Neuronal stem cell (in vitro differentiated cells): ENCODE results near the gene PLA2G2D.

Experiments
- DNase-seq: peaks from one replicate; pipeline ENCODE4 v3.0.0-alpha.2; 2013; ENCODE audit warnings: low spot score
- H2AFZ ChIP-seq: one replicate; pipeline ENCODE4 v1.6.1; 2013; ENCODE audit warnings: mild to moderate bottlenecking, low read length, inconsistent platforms
- H2AK5ac ChIP-seq: 2 replicates; pipeline ENCODE4 v1.6.1; 2013; ENCODE audit warnings: low read depth, mild to moderate bottlenecking, inconsistent platforms, low read length, moderate library complexity, mixed read lengths
- H2BK120ac ChIP-seq: 2 replicates; pipeline ENCODE4 v1.6.1; 2013; ENCODE audit warnings: low read depth, mild to moderate bottlenecking, inconsistent platforms, low read length, moderate library complexity, mixed read lengths
- H2BK12ac ChIP-seq: one replicate; pipeline ENCODE4 v1.6.1; 2013; ENCODE audit warnings: low read length, inconsistent platforms
- H2BK15ac ChIP-seq: 2 replicates; pipeline ENCODE4 v1.6.1; 2013; ENCODE audit warnings: mild to moderate bottlenecking, low read length, inconsistent platforms, mixed read lengths
- H2BK5ac ChIP-seq: one replicate; pipeline ENCODE4 v1.6.1; 2013; ENCODE audit warnings: inconsistent platforms, mild to moderate bottlenecking, low read length, moderate library complexity
- H3K14ac ChIP-seq: one replicate; pipeline ENCODE4 v1.6.1; 2013; ENCODE audit warnings: low read length, inconsistent platforms
- H3K18ac ChIP-seq: 2 replicates; pipeline ENCODE4 v1.6.1; 2013; ENCODE audit warnings: low read length, inconsistent platforms
- H3K23ac ChIP-seq: 2 replicates; pipeline ENCODE4 v1.6.1; 2013; ENCODE audit warnings: low read depth, mild to moderate bottlenecking, mixed read lengths, low read length, inconsistent platforms; ENCODE audit not compliant: poor library complexity
- H3K27ac ChIP-seq: replicated peaks from 3 replicates; pipeline ENCODE4 v1.5.1; 2013; ENCODE audit warnings: low read length, inconsistent platforms
- H3K27me3 ChIP-seq, 3 experiments: 2 replicates each; pipeline ENCODE4 v1.6.1; 2013; ENCODE audit warnings: low read length in 3 of 3, mild to moderate bottlenecking in 2 of 3, inconsistent platforms in 1 of 3, low read depth in 1 of 3, mixed read lengths in 1 of 3, moderate library complexity in 1 of 3; ENCODE audit not compliant: control insufficient read depth in 3 of 3, insufficient read depth in 3 of 3
- H3K36me3 ChIP-seq, 2 donors: replicated peaks in 1 of 2; 2 replicates each; pipeline ENCODE4 v1.6.1; 2013; ENCODE audit warnings: low read length in 2 of 2; ENCODE audit not compliant: control insufficient read depth in 2 of 2, insufficient read depth in 2 of 2
- H3K4ac ChIP-seq: 2 replicates; pipeline ENCODE4 v1.6.1; 2013; ENCODE audit warnings: inconsistent platforms, mild to moderate bottlenecking, low read length, moderate library complexity
- H3K4me1 ChIP-seq, 2 donors: 1 replicate in 1 of 2; 2 replicates in 1 of 2; pipeline ENCODE4 v1.6.1; 2013; ENCODE audit warnings: low read length in 2 of 2, low read depth in 1 of 2; ENCODE audit not compliant: control insufficient read depth in 2 of 2, insufficient read depth in 1 of 2
- H3K4me2 ChIP-seq: one replicate; pipeline ENCODE4 v1.6.1; 2013; ENCODE audit warnings: mild to moderate bottlenecking, low read length, inconsistent platforms; ENCODE audit not compliant: insufficient read depth, poor library complexity, severe bottlenecking
- H3K4me3 ChIP-seq, 2 donors: 2 replicates each; pipeline ENCODE4 v1.5.1; 2013; ENCODE audit warnings: low read length in 2 of 2, mild to moderate bottlenecking in 2 of 2, inconsistent platforms in 1 of 2, moderate library complexity in 1 of 2
- H3K79me1 ChIP-seq: one replicate; pipeline ENCODE4 v1.6.1; 2013; ENCODE audit warnings: low read depth, mild to moderate bottlenecking, inconsistent platforms, low read length, moderate library complexity
- H3K9ac ChIP-seq: one replicate; pipeline ENCODE4 v1.6.1; 2013; ENCODE audit warnings: mild to moderate bottlenecking, low read depth, low read length, inconsistent platforms; ENCODE audit not compliant: poor library complexity
- H3K9me3 ChIP-seq, 2 donors: replicated peaks in 1 of 2; 2 replicates each; pipeline versions ENCODE3 to v1.6.1; 2013; ENCODE audit warnings: low read length in 2 of 2, mild to moderate bottlenecking in 2 of 2, inconsistent platforms in 1 of 2, low read depth in 1 of 2, mixed read lengths in 1 of 2, moderate library complexity in 1 of 2; ENCODE audit not compliant: control insufficient read depth in 2 of 2, insufficient read depth in 1 of 2
- H4K8ac ChIP-seq: one replicate; pipeline ENCODE4 v1.6.1; 2013; ENCODE audit warnings: low read depth, mild to moderate bottlenecking, inconsistent platforms, low read length, moderate library complexity
- H4K91ac ChIP-seq: one replicate; pipeline ENCODE4 v1.6.1; 2013; ENCODE audit warnings: low read length, low read depth, mild to moderate bottlenecking, inconsistent platforms; ENCODE audit not compliant: poor library complexity
- WGBS, 2 donors: extraction: QIAGEN DNeasy Blood & Tissue Kit; methylation state at CpG; one replicate each; pipeline ENCODE4 v1.1.7; 2013; ENCODE audit warnings: missing lambda C conversion rate in 2 of 2, mixed read lengths in 1 of 2; ENCODE audit not compliant: insufficient read length in 2 of 2, insufficient replicate concordance in 1 of 2; ENCODE audit errors: extremely low coverage in 2 of 2; 5-methylcytosine and 5-hydroxymethylcytosine counted together

Gene PLA2G2D

GRCh38 chr1:20109223-20109856 is 10.0 kb downstream of the PLA2G2D start:
- no peaks in the 10 kb centered on the region for H3K27me3 ChIP-seq
- H2AK5ac ChIP-seq, result no peak overlapping the region
- H3K4me2 ChIP-seq, result no peak overlapping the region
- H3K18ac ChIP-seq, result peak overlapping the region; percentile 92
- H3K36me3 ChIP-seq, result no peaks in the 10 kb centered on the region
- H2BK12ac ChIP-seq, result no peak overlapping the region
- no peak overlapping the region for H2AFZ ChIP-seq
- no peaks in the 10 kb centered on the region for H3K9me3 ChIP-seq
- no peak overlapping the region for H2BK120ac ChIP-seq
- H3K79me1 ChIP-seq, result no peaks in the 10 kb centered on the region
- no peak overlapping the region for H3K14ac ChIP-seq
- no peak overlapping the region for H2BK5ac ChIP-seq
- H3K4me1 ChIP-seq, result peaks cover 0 to 21% of the 10 kb centered on the region in 2 donors
- H4K91ac ChIP-seq, result no peak overlapping the region
- H3K27ac ChIP-seq, result no peak overlapping the region
- no peak overlapping the region for H4K8ac ChIP-seq
- H3K4me3 ChIP-seq, result no peak overlapping the region
- H2BK15ac ChIP-seq, result no peak overlapping the region
- no CpG with 5 or more reads among the region's 4 CpGs for WGBS, 2 donors
- H3K9ac ChIP-seq, result no peak overlapping the region
- no peak overlapping the region for H3K23ac ChIP-seq
- no peak overlapping the region for H3K4ac ChIP-seq
- no peak for DNase-seq

GRCh38 chr1:20108366-20109123 is 10.8 kb downstream of the PLA2G2D start:
- no peak overlapping the region for H3K23ac ChIP-seq
- no peaks in the 10 kb centered on the region for H3K9me3 ChIP-seq
- H3K27ac ChIP-seq, result no peak overlapping the region
- no peak overlapping the region for H2BK15ac ChIP-seq
- WGBS, 2 donors, result no CpG with 5 or more reads among the region's 5 CpGs
- H2BK12ac ChIP-seq, result no peak overlapping the region
- peak overlapping the region; percentile 63 for H2AFZ ChIP-seq
- no peak overlapping the region for H4K8ac ChIP-seq
- H3K27me3 ChIP-seq, result no peaks in the 10 kb centered on the region
- H3K4me3 ChIP-seq, result no peak overlapping the region
- H2BK120ac ChIP-seq, result no peak overlapping the region
- DNase-seq, result no peak
- H3K36me3 ChIP-seq, result no peaks in the 10 kb centered on the region
- peaks cover 0 to 21% of the 10 kb centered on the region in 2 donors for H3K4me1 ChIP-seq
- H3K4ac ChIP-seq, result no peak overlapping the region
- H2AK5ac ChIP-seq, result no peak overlapping the region
- H3K9ac ChIP-seq, result no peak overlapping the region
- no peak overlapping the region for H3K4me2 ChIP-seq
- no peak overlapping the region for H2BK5ac ChIP-seq
- H4K91ac ChIP-seq, result no peak overlapping the region
- no peaks in the 10 kb centered on the region for H3K79me1 ChIP-seq
- H3K18ac ChIP-seq, result no peak overlapping the region
- H3K14ac ChIP-seq, result no peak overlapping the region

GRCh38 chr1:20107796-20108195 is 11.5 kb downstream of the PLA2G2D start:
- H3K4me3 ChIP-seq, result no peak overlapping the region
- H2BK5ac ChIP-seq, result no peak overlapping the region
- no peaks in the 10 kb centered on the region for H3K27me3 ChIP-seq
- peaks cover 0 to 21% of the 10 kb centered on the region in 2 donors for H3K4me1 ChIP-seq
- no peak overlapping the region for H3K4ac ChIP-seq
- no peak overlapping the region for H3K9ac ChIP-seq
- H3K36me3 ChIP-seq, result no peaks in the 10 kb centered on the region
- no CpG with 5 or more reads among the region's 4 CpGs for WGBS, 2 donors
- no peak overlapping the region for H2BK15ac ChIP-seq
- H3K18ac ChIP-seq, result no peak overlapping the region
- no peak overlapping the region for H3K4me2 ChIP-seq
- H3K9me3 ChIP-seq, result no peaks in the 10 kb centered on the region
- no peak overlapping the region for H3K27ac ChIP-seq
- DNase-seq, result no peak
- no peak overlapping the region for H2AFZ ChIP-seq
- H3K23ac ChIP-seq, result no peak overlapping the region
- no peak overlapping the region for H4K91ac ChIP-seq
- no peaks in the 10 kb centered on the region for H3K79me1 ChIP-seq
- no peak overlapping the region for H2BK12ac ChIP-seq
- no peak overlapping the region for H2AK5ac ChIP-seq
- no peak overlapping the region for H2BK120ac ChIP-seq
- no peak overlapping the region for H4K8ac ChIP-seq
- H3K14ac ChIP-seq, result no peak overlapping the region

- Histone ChIP-seq H3K4me3 (no peak overlapping the region), H3K4me2 (no peak overlapping the region), H3K36me3 (no peaks in the 10 kb centered on the region), H3K14ac (no peak overlapping the region), H3K9me3 (no peaks in the 10 kb centered on the region), H2AK5ac (no peak overlapping the region), H4K8ac (no peak overlapping the region), H3K18ac (peak overlapping the region; percentile 32), H2BK5ac (no peak overlapping the region), H4K91ac (no peak overlapping the region), H3K4ac (no peak overlapping the region), H3K9ac (no peak overlapping the region), H3K23ac (no peak overlapping the region), H3K27me3 (no peaks in the 10 kb centered on the region), H2AFZ (peak overlapping the region; percentile 20), H3K27ac (no peak overlapping the region), H3K4me1 (peaks cover 0 to 21% of the 10 kb centered on the region in 2 donors), H3K79me1 (no peaks in the 10 kb centered on the region), H2BK15ac (no peak overlapping the region), H2BK12ac (no peak overlapping the region), H2BK120ac (no peak overlapping the region)
- no CpG with 5 or more reads among the region's 4 CpGs for WGBS, 2 donors
- no peak for DNase-seq
These were observed 12.0 kb downstream of the PLA2G2D start for GRCh38 chr1:20107351-20107750.
